Pancreas (tissue), 10 donors: ENCODE results near the gene CCR6. TPM values are rescaled to one million over a fixed set of nuclear protein-coding genes. Genes with fewer than 3 reads are reported as not detected.

Experiments
- ATAC-seq, 4 donors: fragments of 200-7000 bp; cut with Tn5 transposase; one replicate each; pipeline versions ENCODE4 v1.8.0 to v1.9.1; 2020; ENCODE audit warnings: mild to moderate bottlenecking in 4 of 4, moderate library complexity in 4 of 4
- DNase-seq, 6 donors: peaks; one replicate each; pipeline ENCODE4 v3.0.0-alpha.2; 2020
- FAIRE-seq: peaks from 2 replicates; lab custom pipeline; 2012; peaks lifted over from hg19 to GRCh38; lab: Jason Lieb, UNC
- H3K27ac ChIP-seq, 4 donors: fragments of 200-600 bp; sonication (generic); 1 replicate in 3 of 4; 2 replicates in 1 of 4; pipeline versions ENCODE4 v1.5.0 to v1.8.0; 2020
- H3K27me3 ChIP-seq, 4 donors: fragments of 200-600 bp; one replicate each; pipeline ENCODE4 v1.8.0; 2021
- H3K36me3 ChIP-seq, 3 donors: fragments of 200-600 bp; sonication (generic) in 1 of 3; one replicate each; pipeline versions ENCODE4 v1.5.0 to v1.8.0; 2020 to 2021
- H3K4me1 ChIP-seq, 3 donors: fragments of 200-600 bp; one replicate each; pipeline ENCODE4 v1.8.0; 2021
- H3K4me3 ChIP-seq, 4 donors: fragments of 200-600 bp; sonication (generic) in 2 of 4; one replicate each; pipeline versions ENCODE4 v1.5.0 to v1.8.0; 2020 to 2021
- H3K9me3 ChIP-seq, 4 donors: fragments of 200-600 bp; one replicate each; pipeline ENCODE4 v1.8.0; 2021
- WGBS, 2 donors: extraction: QIAGEN DNeasy Blood & Tissue Kit; methylation state at CpG; one replicate each; pipeline ENCODE4 v1.1.7; 2013; 5-methylcytosine and 5-hydroxymethylcytosine counted together
- intact Hi-C, 3 donors: fragments of 100-400 bp; cut with DNase I; formaldehyde crosslinking; loops; one replicate each; pipeline versions ENCODE4 v1.11.1 to v1.14.2; 2022
- polyA plus RNA-seq, 2 donors: library from polyadenylated mRNA; stranded (reverse); fragments of 200-250 nt; gene quantifications; one replicate each; pipeline ENCODE4 v1.2.3, GENCODE V29; 2013
- total RNA-seq, 6 donors: library from RNA; stranded (reverse); fragmentation: NEBNext Ultra II Directional in 4 of 6; extraction: Animal tissue kit (Norgen Biotek cat#: 25700) in 4 of 6; gene quantifications; one replicate each; pipeline versions ENCODE4 v1.2.1 to v1.2.4, GENCODE V29; 2021 to 2023
- TF ChIP-seq, protein P1 (sequence below), 4 donors: fragments of 200-600 bp; sonication (generic) in 3 of 4; IDR thresholded peaks; one replicate each; pipeline versions ENCODE4 v1.5.0 to v1.8.0; 2021; ENCODE audit warnings: antibody characterized with exemption in 4 of 4
- donor health status: healthy with polysubstance abuse.
- donor health status: DM: no; HTN: no; CAD: no; lungs with moderate emphysema.
- donor health status: DM: no; HTN: no; CAD: no.
- donor health status: control.
- donor health status: control.
- donor health status: Bipolar disorder and iron deficiency.
- donor health status: DM: yes; HTN: yes; CAD: no.
- donor health status: DM: no; HTN: no; CAD: no.
- donor health status: DM: no; HTN: no; CAD: no.
- donor health status: DM: yes; HTN: yes; CAD: no.

CCR6 gene
- total and polyA plus RNA-seq, 8 donors: 0.08 to 0.31 (median 0.21) TPM; not detected in 5

DNA sequence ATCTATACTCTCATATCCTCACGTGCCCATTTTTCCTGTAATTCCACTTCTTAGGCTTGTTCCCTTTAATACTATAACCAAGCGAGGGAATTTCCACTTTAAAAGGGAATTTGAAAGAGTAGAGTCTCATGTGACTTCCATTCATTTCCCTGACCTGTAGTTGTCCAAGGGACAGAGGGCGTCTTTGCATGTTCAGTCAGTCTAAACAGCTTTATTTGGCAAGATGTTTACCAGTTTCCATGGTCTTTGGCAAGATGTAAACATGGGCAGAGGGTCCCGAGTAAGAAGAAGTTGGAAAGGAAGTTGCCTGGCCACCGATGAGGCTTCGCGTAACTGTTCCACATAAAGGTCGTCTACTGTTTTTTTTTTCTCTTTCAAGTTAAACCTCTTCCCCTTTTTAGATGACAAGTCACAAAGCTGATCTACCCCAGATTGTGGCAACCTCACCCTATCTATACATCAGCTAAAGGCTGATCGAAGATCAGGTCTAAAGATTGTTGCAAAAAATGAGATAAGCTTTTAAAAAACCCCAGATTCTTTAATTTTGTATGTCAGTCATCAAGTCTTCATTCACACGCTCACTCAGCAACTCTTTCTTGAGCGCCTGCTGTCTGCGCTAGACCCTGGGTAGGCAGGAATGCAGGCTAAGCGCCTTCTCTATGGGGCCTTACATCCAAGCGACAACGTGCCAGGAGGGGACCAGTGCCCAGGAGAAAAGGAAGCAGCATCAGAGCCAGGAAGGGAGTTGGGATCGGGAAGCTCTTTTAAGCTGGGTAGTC lies 31.7 kb upstream of the CCR6 start:
- Histone ChIP-seq H3K4me3 (no peak overlapping the region), H3K36me3 (no peaks in the 10 kb centered on the region), H3K27me3 (no peaks in the 10 kb centered on the region), H3K4me1 (no peaks in the 10 kb centered on the region), H3K27ac (no peak overlapping the region), H3K9me3 (no peaks in the 10 kb centered on the region)
- ATAC-seq (no peak), FAIRE-seq (no peak), DNase-seq (no peak)
- TF ChIP-seq, protein P1, sequence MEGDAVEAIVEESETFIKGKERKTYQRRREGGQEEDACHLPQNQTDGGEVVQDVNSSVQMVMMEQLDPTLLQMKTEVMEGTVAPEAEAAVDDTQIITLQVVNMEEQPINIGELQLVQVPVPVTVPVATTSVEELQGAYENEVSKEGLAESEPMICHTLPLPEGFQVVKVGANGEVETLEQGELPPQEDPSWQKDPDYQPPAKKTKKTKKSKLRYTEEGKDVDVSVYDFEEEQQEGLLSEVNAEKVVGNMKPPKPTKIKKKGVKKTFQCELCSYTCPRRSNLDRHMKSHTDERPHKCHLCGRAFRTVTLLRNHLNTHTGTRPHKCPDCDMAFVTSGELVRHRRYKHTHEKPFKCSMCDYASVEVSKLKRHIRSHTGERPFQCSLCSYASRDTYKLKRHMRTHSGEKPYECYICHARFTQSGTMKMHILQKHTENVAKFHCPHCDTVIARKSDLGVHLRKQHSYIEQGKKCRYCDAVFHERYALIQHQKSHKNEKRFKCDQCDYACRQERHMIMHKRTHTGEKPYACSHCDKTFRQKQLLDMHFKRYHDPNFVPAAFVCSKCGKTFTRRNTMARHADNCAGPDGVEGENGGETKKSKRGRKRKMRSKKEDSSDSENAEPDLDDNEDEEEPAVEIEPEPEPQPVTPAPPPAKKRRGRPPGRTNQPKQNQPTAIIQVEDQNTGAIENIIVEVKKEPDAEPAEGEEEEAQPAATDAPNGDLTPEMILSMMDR (IDR thresholded peaks at IDR 0.05): no peak
- intact Hi-C loops: no loop called here
- 79 to 83% methylated on average over 16 of the region's 16 CpGs for WGBS, 2 donors

DNA sequence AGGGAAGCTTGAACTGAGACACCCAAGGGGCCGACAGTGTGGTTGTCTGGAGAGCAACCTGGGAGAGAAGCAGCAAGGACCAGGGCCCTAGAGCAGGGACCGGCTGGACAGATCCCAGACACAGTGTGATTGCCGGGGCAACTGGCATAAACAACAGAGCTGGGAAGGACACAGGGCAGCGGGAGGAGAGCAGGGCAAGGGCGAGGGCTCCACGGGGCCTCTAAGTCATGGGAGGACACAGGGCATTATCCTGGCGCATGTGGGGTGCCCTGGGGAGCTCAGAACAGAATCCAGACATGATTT lies 31.1 kb upstream of the CCR6 start:
- 50 to 66% methylated on average over 7 of the region's 7 CpGs for WGBS, 2 donors
- FAIRE-seq: no peak
- Histone ChIP-seq H3K4me1 (no peaks in the 10 kb centered on the region), H3K27ac (no peak overlapping the region), H3K36me3 (no peaks in the 10 kb centered on the region), H3K9me3 (no peaks in the 10 kb centered on the region), H3K4me3 (no peak overlapping the region), H3K27me3 (no peaks in the 10 kb centered on the region)
- TF ChIP-seq, protein P1 (IDR thresholded peaks at IDR 0.05): no peak
- intact Hi-C loops: no loop called here
- no peak for DNase-seq
- ATAC-seq: no peak

DNA sequence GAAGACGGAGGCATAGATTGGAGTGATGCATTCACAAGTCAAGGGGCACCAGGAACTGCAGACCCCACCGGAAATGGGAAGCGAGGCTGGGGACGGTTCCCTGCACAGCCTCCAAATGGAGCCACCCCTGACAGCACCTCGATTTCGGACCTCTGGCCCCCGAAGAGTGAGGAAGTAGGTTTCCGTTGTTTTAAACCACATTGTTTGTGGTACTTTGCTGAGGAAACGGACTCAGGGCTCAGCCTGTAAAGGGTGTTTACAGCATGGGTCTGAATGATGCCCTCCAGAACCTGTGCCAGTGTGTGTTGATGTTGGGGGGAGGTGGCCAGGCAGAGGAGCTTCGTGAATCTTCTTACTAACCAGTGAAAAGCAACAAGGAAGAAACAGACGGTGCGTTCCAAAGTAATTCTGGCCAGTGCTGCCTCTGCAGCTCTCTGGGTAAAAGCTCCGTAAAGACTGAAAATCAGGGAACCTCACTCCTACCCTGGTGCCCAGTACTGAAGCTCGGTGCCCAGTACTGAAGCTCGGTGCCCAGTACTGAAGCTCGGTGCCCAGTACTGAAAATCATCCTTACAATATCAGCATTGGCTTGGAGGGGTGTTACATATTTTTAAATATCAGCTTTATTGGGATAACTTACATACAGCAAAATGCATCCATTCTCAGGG lies 30.1 kb upstream of the CCR6 start:
- Histone ChIP-seq H3K36me3 (no peaks in the 10 kb centered on the region), H3K27me3 (no peaks in the 10 kb centered on the region), H3K4me1 (no peaks in the 10 kb centered on the region), H3K4me3 (no peak overlapping the region), H3K9me3 (no peaks in the 10 kb centered on the region), H3K27ac (no peak overlapping the region)
- 73 to 79% methylated on average over 16 of the region's 16 CpGs for WGBS, 2 donors
- FAIRE-seq: no peak
- intact Hi-C loops: no loop called here
- TF ChIP-seq, protein P1 (IDR thresholded peaks at IDR 0.05): no peak
- no peak for DNase-seq
- no peak for ATAC-seq

DNA sequence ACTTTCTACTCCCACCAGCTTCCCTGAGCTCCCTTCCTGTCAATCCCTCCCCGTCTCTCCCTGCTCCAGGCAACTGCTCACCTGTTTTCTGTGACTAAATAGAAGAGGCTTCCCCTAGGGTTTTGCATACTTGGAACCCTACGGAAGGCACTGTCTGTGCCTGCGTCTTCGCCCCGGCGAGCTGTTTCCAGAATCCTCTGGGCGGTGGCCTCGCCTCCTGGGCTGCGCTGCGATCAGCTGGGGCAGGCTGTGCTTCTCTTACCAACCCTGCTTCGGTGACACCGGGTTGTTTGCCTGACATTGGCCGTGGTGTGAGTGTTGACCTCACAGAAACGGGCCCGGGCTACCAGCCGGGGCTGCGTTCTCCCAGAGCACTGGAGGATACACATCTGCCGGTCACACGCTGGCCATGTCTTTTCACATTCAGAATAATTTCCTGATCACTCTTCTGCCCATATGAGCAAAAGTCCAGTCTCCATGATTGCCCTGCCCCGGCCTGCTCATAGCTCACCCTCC lies 29.4 kb upstream of the CCR6 start:
- H3K27ac ChIP-seq: no peak overlapping the region
- H3K4me1 ChIP-seq: no peaks in the 10 kb centered on the region
- no peak for FAIRE-seq
- ATAC-seq: no peak
- H3K9me3 ChIP-seq: no peaks in the 10 kb centered on the region
- TF ChIP-seq, protein P1 (IDR thresholded peaks at IDR 0.05): no peak
- H3K4me3 ChIP-seq: no peak overlapping the region
- no peaks in the 10 kb centered on the region for H3K27me3 ChIP-seq
- H3K36me3 ChIP-seq: no peaks in the 10 kb centered on the region
- intact Hi-C loops: no loop called here
- no peak for DNase-seq
- 89 to 91% methylated on average over 20 of the region's 20 CpGs for WGBS, 2 donors
